ENCODE data around the gene TET3.
A peak's percentile ranks its signal among the peaks of the same experiment; 100 is the strongest.
"Not testable (repeated sequence)": the region's sequence is repeated elsewhere in the genome, so short reads cannot be mapped to it uniquely, and the experiment has no call there.

Gene TET3

GRCh38 chr2:73984203-73984921, at the start of gene TET3:
TET3 (plus strand) TSS chr2:73984910; CDS start chr2:73986404, 1,494 bp downstream.
- peak within 1 kb of the TSS; percentile 60 for H3K4me3 ChIP-seq (replicated peaks; ENCODE audit: low read depth, low read length)
- TF ChIP-seq CTCF (IDR thresholded peaks at IDR 0.05; ENCODE audit: low read length, missing control alignments) = no peak
- DNase-seq (ENCODE audit: low read depth) = no peak

- H3K4me3 ChIP-seq (replicated peaks; ENCODE audit: low read depth, low read length) = no peak overlapping the region
- no peak for DNase-seq (ENCODE audit: low read depth)
- TF ChIP-seq CTCF (IDR thresholded peaks at IDR 0.05; ENCODE audit: low read length, missing control alignments) = no peak
Measured at GRCh38 chr2:73935641-73936040, 49.1 kb upstream of the TET3 start.

- DNase-seq (ENCODE audit: low read depth) = no peak
- H3K4me3 ChIP-seq (replicated peaks; ENCODE audit: low read depth, low read length) = no peak overlapping the region
- no peak for TF ChIP-seq CTCF (IDR thresholded peaks at IDR 0.05; ENCODE audit: low read length, missing control alignments)
Measured at GRCh38 chr2:73937103-73937885, 47.4 kb upstream of the TET3 start.

- no peak overlapping the region for H3K4me3 ChIP-seq (replicated peaks; ENCODE audit: low read depth, low read length)
- no peak for TF ChIP-seq CTCF (IDR thresholded peaks at IDR 0.05; ENCODE audit: low read length, missing control alignments)
- DNase-seq (ENCODE audit: low read depth) = no peak
Measured at GRCh38 chr2:73937899-73938298, 46.8 kb upstream of the TET3 start.

- no peak overlapping the region for H3K4me3 ChIP-seq (replicated peaks; ENCODE audit: low read depth, low read length)
- DNase-seq (ENCODE audit: low read depth) = peak; percentile 48
- TF ChIP-seq CTCF (IDR thresholded peaks at IDR 0.05; ENCODE audit: low read length, missing control alignments) = no peak
Measured at GRCh38 chr2:73938718-73939352, 45.9 kb upstream of the TET3 start.

GRCh38 chr2:73939419-73939818, 45.3 kb upstream of the TET3 start:
- no peak overlapping the region for H3K4me3 ChIP-seq (replicated peaks; ENCODE audit: low read depth, low read length)
- peak; percentile 11 for TF ChIP-seq CTCF (IDR thresholded peaks at IDR 0.05; ENCODE audit: low read length, missing control alignments)
- DNase-seq (ENCODE audit: low read depth) = peak; percentile 39

- DNase-seq (ENCODE audit: low read depth); H3K4me3 ChIP-seq (replicated peaks; ENCODE audit: low read depth, low read length): not testable (repeated sequence)
Measured at GRCh38 chr2:73940066-73940465, 44.6 kb upstream of the TET3 start.
